Spleen (tissue), 11 donors: ENCODE results near the gene GPATCH1. TPM values are rescaled to one million over a fixed set of nuclear protein-coding genes. Genes with fewer than 3 reads are reported as not detected.

Source experiments
- DNase-seq: peaks from one replicate; pipeline ENCODE4 v3.0.0-alpha.2; 2020
- H3K27ac ChIP-seq, 8 donors: fragments of 200-600 bp; sonication (generic) in 7 of 8; 1 replicate in 4 of 8; 2 replicates in 4 of 8; pipeline versions ENCODE4 v1.5.0 to v1.8.0; 2016 to 2021; ENCODE audit warnings: inconsistent platforms in 4 of 8, mild to moderate bottlenecking in 4 of 8, moderate library complexity in 1 of 8
- H3K27me3 ChIP-seq, 7 donors: fragments of 200-600 bp; sonication (generic) in 6 of 7; replicated peaks in 1 of 7; 1 replicate in 4 of 7; 2 replicates in 3 of 7; pipeline versions ENCODE4 v1.5.0 to v1.8.0; 2016 to 2021; ENCODE audit warnings: inconsistent platforms in 3 of 7, mild to moderate bottlenecking in 1 of 7
- H3K36me3 ChIP-seq, 6 donors: fragments of 200-600 bp; sonication (generic) in 5 of 6; 1 replicate in 4 of 6; 2 replicates in 2 of 6; pipeline versions ENCODE4 v1.5.0 to v1.8.0; 2016 to 2021; ENCODE audit warnings: inconsistent platforms in 2 of 6
- H3K4me1 ChIP-seq, 6 donors: fragments of 200-600 bp; sonication (generic) in 5 of 6; 1 replicate in 3 of 6; 2 replicates in 3 of 6; pipeline versions ENCODE4 v1.5.0 to v1.8.0; 2016 to 2021; ENCODE audit warnings: inconsistent platforms in 3 of 6
- H3K4me3 ChIP-seq, 8 donors: fragments of 200-600 bp; sonication (generic) in 7 of 8; 1 replicate in 4 of 8; 2 replicates in 4 of 8; pipeline versions ENCODE4 v1.5.0 to v1.8.0; 2016 to 2021; ENCODE audit warnings: inconsistent platforms in 4 of 8, mild to moderate bottlenecking in 4 of 8, moderate library complexity in 2 of 8
- H3K9me3 ChIP-seq, 8 donors: fragments of 200-600 bp; sonication (generic) in 7 of 8; 1 replicate in 4 of 8; 2 replicates in 4 of 8; pipeline versions ENCODE4 v1.5.0 to v1.8.0; 2016 to 2021; ENCODE audit warnings: inconsistent platforms in 4 of 8
- POLR2A ChIP-seq, 3 donors: fragments of 450-650 bp; IDR thresholded peaks; one replicate each; pipeline ENCODE4 v1.5.1; 2017; ENCODE audit warnings: antibody characterized with exemption in 3 of 3, mild to moderate bottlenecking in 1 of 3
- POLR2AphosphoS5 ChIP-seq, 3 donors: sonication (generic); formaldehyde crosslinking; IDR thresholded peaks; one replicate each; pipeline ENCODE4 v1.5.1; 2017; ENCODE audit warnings: antibody characterized with exemption in 3 of 3
- WGBS, 5 donors: extraction: QIAGEN DNeasy Blood & Tissue Kit in 3 of 5; methylation state at CpG; one replicate each; pipeline versions ENCODE4 v1.1.5 to v1.1.7; 2013 to 2018; 5-methylcytosine and 5-hydroxymethylcytosine counted together
- intact Hi-C: fragments of 100-400 bp; cut with DNase I; formaldehyde crosslinking; loops from one replicate; pipeline ENCODE4 v1.15.0; 2023; ENCODE audit warnings: low total_unique reads
- polyA plus RNA-seq, 3 donors: library from polyadenylated mRNA; stranded (reverse); fragments of 200-250 nt; gene quantifications; one replicate each; pipeline ENCODE4 v1.2.1, GENCODE V29; 2013
- total RNA-seq, 7 donors: library from RNA; depleted of rRNA in 3 of 7; stranded (reverse); fragments of >200 nt in 3 of 7; fragmentation: NEBNext Ultra II Directional in 4 of 7; extraction: Animal tissue kit (Norgen Biotek cat#: 25700) in 4 of 7; gene quantifications; one replicate each; pipeline versions ENCODE4 v1.1.0 to v1.2.1, GENCODE V29; 2016 to 2021
- TF ChIP-seq, protein P1 (sequence below), 11 experiments: fragments of 200-600 bp in 7 of 11; fragments of 450-650 bp in 4 of 11; sonication (generic) in 4 of 11; IDR thresholded peaks in 8 of 11; conservative IDR thresholded peaks in 3 of 11; 1 replicate in 7 of 11; 2 replicates in 4 of 11; pipeline versions ENCODE4 v1.4.0 to v1.8.0; 2016 to 2021; ENCODE audit warnings: antibody characterized with exemption in 11 of 11, inconsistent platforms in 4 of 11, mild to moderate bottlenecking in 1 of 11
- donor health status: healthy with polysubstance abuse.
- donor health status: DM: no; HTN: no; CAD: no; lungs with moderate emphysema.
- donor health status: DM: no; HTN: no; CAD: no.
- donor health status: Bipolar disorder and iron deficiency.
- donor health status: healthy.
- donor health status: DM: no; HTN: no; CAD: no.
- donor health status: DM: yes; HTN: yes; CAD: no.

GPATCH1 gene
- total and polyA plus RNA-seq, 10 donors = 3.9 to 12.7 (median 9.4) TPM

GRCh38 chr19:33047422-33047821 lies 33.6 kb upstream of the GPATCH1 start:
- no peak for DNase-seq
- intact Hi-C loops = no loop called here
- 77 to 86% (median 84%) methylated on average over 8 of the region's 8 CpGs for WGBS, 5 donors
- no peaks in the 10 kb centered on the region for H3K27me3 ChIP-seq
- H3K4me3 ChIP-seq = no peak overlapping the region
- TF ChIP-seq, protein P1, sequence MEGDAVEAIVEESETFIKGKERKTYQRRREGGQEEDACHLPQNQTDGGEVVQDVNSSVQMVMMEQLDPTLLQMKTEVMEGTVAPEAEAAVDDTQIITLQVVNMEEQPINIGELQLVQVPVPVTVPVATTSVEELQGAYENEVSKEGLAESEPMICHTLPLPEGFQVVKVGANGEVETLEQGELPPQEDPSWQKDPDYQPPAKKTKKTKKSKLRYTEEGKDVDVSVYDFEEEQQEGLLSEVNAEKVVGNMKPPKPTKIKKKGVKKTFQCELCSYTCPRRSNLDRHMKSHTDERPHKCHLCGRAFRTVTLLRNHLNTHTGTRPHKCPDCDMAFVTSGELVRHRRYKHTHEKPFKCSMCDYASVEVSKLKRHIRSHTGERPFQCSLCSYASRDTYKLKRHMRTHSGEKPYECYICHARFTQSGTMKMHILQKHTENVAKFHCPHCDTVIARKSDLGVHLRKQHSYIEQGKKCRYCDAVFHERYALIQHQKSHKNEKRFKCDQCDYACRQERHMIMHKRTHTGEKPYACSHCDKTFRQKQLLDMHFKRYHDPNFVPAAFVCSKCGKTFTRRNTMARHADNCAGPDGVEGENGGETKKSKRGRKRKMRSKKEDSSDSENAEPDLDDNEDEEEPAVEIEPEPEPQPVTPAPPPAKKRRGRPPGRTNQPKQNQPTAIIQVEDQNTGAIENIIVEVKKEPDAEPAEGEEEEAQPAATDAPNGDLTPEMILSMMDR (IDR thresholded peaks at IDR 0.05 in 8 of 11, conservative IDR thresholded peaks at IDR 0.05 in 3 of 11) = no peak
- TF ChIP-seq POLR2A (IDR thresholded peaks at IDR 0.05) (no peak), POLR2AphosphoS5 (IDR thresholded peaks at IDR 0.05) (no peak)
- no peak overlapping the region for H3K27ac ChIP-seq
- no peaks in the 10 kb centered on the region for H3K9me3 ChIP-seq
- no peaks in the 10 kb centered on the region for H3K4me1 ChIP-seq
- H3K36me3 ChIP-seq = no peaks in the 10 kb centered on the region

DNA sequence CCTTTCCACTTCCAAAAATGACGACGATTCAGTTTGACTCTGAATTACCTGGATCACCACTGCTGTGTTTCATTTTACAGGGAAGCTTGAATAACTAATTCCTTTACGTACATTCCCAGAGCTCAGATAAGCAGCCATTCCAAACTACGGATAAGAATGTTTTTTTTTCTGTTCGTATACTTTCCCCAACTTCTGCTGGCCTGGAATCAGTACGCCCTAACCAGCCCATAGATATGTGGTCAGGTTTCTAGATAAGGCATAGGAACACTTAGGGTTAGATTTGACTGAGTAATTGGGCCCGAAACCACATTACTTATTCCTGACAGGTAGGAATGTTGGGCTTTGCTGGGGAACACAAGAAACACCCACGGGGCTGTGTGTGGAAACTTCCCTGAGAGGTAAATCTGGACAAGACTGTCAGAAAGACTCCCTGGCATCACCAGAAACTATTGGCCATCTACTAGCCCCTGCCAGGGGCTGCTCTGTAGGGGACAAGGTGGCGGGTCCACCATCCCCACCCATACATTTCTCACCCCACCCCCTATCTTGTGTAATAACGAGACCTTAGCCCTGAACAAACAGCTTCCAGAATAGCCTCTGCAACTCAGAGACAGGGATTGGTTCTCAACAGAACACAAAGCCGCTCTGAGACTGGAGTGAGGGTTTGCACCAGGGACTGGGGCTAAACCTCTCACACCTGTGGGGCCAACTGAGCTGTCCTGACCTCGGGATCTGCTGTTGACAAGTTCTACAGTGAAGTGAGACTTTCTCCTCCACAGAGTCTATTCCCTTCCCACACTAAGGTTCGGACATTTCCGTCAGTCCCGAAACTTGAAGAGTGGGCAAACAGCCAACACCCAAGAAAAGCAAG lies 31.9 kb upstream of the GPATCH1 start:
- Histone ChIP-seq H3K9me3 (no peaks in the 10 kb centered on the region), H3K36me3 (no peaks in the 10 kb centered on the region), H3K4me3 (no peak overlapping the region), H3K4me1 (no peaks in the 10 kb centered on the region), H3K27ac (no peak overlapping the region), H3K27me3 (no peaks in the 10 kb centered on the region)
- WGBS, 5 donors = 69 to 82% (median 74%) methylated on average over 11 to 15 of the region's 15 CpGs
- intact Hi-C loops = no loop called here
- no peak for TF ChIP-seq POLR2AphosphoS5 (IDR thresholded peaks at IDR 0.05)
- no peak for DNase-seq

- no peaks in the 10 kb centered on the region for H3K4me1 ChIP-seq
- 95 to 99% (median 98%) methylated on average over 3 of the region's 3 CpGs for WGBS, 5 donors
- intact Hi-C loops = no loop called here
- H3K27ac ChIP-seq = no peak overlapping the region
- H3K27me3 ChIP-seq = no peaks in the 10 kb centered on the region
- H3K9me3 ChIP-seq = no peaks in the 10 kb centered on the region
- TF ChIP-seq POLR2AphosphoS5 (IDR thresholded peaks at IDR 0.05) (no peak), POLR2A (IDR thresholded peaks at IDR 0.05) (no peak)
- TF ChIP-seq, protein P1 (IDR thresholded peaks at IDR 0.05 in 8 of 11, conservative IDR thresholded peaks at IDR 0.05 in 3 of 11) = no peak
- no peak overlapping the region for H3K4me3 ChIP-seq
- no peaks in the 10 kb centered on the region for H3K36me3 ChIP-seq
- no peak for DNase-seq
These were observed 30.9 kb upstream of the GPATCH1 start for GRCh38 chr19:33050110-33050509.

- Histone ChIP-seq H3K4me3 (no peak overlapping the region), H3K27me3 (no peaks in the 10 kb centered on the region), H3K36me3 (no peaks in the 10 kb centered on the region), H3K4me1 (no peaks in the 10 kb centered on the region), H3K27ac (no peak overlapping the region), H3K9me3 (no peaks in the 10 kb centered on the region)
- TF ChIP-seq, protein P1 (IDR thresholded peaks at IDR 0.05 in 8 of 11, conservative IDR thresholded peaks at IDR 0.05 in 3 of 11) = no peak
- TF ChIP-seq POLR2AphosphoS5 (IDR thresholded peaks at IDR 0.05) (no peak), POLR2A (IDR thresholded peaks at IDR 0.05) (no peak)
- intact Hi-C loops = no loop called here
- WGBS, 5 donors = 75 to 84% (median 77%) methylated on average over 8 of the region's 8 CpGs
- no peak for DNase-seq
These were observed 28.5 kb upstream of the GPATCH1 start for GRCh38 chr19:33052352-33052972.
